Measurements from ENCODE around the gene MAMSTR.
"Not testable (repeated sequence)": the region's sequence is repeated elsewhere in the genome, so short reads cannot be mapped to it uniquely, and the experiment has no call there.

The MAMSTR gene

DNA sequence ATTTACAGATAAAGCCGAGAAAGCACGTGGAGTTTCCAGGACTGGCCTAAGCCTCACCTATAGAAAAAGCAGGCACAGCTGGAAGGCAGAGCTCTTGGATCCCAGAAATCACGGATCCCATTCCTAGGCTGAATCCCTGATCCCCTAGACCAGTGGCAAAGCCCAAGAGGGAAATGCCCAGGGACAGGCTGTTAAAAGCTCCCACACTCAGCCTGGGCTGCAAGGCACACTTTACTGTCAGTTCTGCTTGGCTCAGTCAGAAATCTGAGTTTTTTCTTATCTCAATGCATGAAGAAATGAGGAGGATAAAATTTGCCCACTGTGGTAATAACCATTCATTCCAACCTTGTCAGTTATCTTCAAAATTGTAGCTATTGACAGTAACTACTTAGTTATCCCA, 31.7 kb downstream of the MAMSTR start:
- no peak for DNase-seq (ENCODE audit: low spot score in 2 of 2)
- Mint-ChIP-seq H3K36me3 (no peaks in the 10 kb centered on the region), H3K9me3 (no peaks in the 10 kb centered on the region), H3K4me1 (no peaks in the 10 kb centered on the region), H3K4me3 (no peak overlapping the region), H3K27ac (no peak overlapping the region)
- ATAC-seq = no peak

DNA sequence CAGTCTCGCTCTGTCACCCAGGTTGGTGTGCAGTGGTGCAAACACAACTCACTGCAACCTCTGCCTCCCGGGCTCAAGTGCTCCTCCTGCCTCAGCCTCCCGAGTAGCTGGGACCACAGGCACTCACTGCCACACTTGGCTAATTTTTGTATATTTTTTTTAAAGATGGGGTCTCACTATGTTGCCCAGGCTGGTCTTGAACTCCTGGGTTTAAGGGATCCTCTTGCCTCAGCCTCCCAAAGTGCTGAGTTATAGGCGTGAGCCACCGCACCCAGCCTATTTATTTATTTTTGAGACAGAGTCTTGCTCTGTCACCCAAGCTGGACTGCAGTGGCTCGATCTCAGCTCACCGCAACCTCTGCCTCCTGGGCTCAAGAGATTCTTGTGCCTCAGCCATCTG, 32.9 kb downstream of the MAMSTR start:
- H3K27ac Mint-ChIP-seq; DNase-seq (ENCODE audit: low spot score in 2 of 2); H3K4me3 Mint-ChIP-seq; H3K36me3 Mint-ChIP-seq; H3K9me3 Mint-ChIP-seq; ATAC-seq; H3K4me1 Mint-ChIP-seq: not testable (repeated sequence)

DNA sequence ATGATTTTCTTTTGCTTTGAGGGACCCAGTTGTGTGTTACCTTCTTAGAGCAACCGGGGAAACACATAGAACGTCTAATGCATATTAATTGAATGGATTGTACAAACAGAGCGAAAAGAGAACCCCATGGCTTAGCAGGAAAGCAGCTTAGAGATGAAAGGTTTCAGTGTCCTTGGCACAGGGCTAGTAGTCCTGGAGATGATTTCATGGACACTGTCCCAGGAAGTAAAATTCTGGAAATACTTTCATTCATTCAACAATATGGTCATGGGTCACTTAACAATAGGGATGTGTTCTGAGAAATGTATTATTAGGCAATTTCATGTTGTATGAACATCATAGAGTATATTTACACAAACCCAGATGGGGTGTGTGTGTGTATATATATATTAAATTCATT, 33.4 kb downstream of the MAMSTR start:
- DNase-seq (ENCODE audit: low spot score in 2 of 2) (no peak), ATAC-seq (no peak)
- no peak overlapping the region for H3K27ac Mint-ChIP-seq

DNA sequence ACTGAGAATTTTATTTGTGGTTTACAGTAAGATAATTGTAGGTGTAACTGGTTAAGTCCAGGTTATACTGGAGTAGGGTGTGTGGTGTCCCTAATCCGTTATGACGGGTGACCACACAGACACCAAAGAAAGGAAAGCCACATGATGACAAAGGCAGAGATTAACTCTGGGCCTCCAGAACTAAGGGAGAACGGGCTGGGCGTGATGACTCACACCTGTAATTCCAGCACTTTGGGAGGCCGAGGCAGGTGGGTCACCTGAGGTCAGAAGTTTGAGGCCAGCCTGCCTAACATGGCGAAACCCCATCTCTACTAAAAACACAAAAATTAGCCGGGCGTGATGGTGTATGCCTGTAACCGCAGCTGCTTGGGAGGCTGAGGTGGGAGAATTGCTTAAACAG, 33.9 kb downstream of the MAMSTR start:
- DNase-seq (ENCODE audit: low spot score in 2 of 2) = no peak
- ATAC-seq = no peak
- no peaks in the 10 kb centered on the region for H3K9me3 Mint-ChIP-seq
- H3K4me1 Mint-ChIP-seq = no peaks in the 10 kb centered on the region
- H3K27ac Mint-ChIP-seq = no peak overlapping the region
- no peaks in the 10 kb centered on the region for H3K36me3 Mint-ChIP-seq
- H3K4me3 Mint-ChIP-seq = no peak overlapping the region

More for the DNA sequence above, 33.4 kb downstream of the MAMSTR start:
- no peaks in the 10 kb centered on the region for H3K4me1 Mint-ChIP-seq
- no peaks in the 10 kb centered on the region for H3K36me3 Mint-ChIP-seq
- no peak overlapping the region for H3K4me3 Mint-ChIP-seq
- H3K9me3 Mint-ChIP-seq = no peaks in the 10 kb centered on the region

DNA sequence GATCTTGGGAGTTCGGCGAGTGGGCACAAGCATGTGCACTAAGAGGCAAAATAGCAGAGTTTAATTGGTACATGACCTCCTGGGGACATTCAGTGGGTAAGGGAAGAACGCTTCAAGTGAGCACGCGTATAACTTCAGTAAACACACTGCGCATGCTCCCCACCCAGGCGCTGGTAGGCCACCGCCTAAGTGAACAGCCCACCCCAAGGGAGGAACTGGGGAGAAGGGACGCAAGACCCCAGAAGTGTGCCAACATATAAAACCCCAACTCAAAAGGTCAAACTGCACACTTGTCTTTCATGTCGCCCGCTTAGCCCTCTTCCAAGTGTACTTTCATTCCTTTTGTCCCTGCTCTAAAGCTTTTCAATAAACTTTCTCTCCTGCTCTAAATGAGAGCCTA, 36.2 kb downstream of the MAMSTR start:
- no peak for ATAC-seq
- no peaks in the 10 kb centered on the region for H3K9me3 Mint-ChIP-seq
- no peak for DNase-seq (ENCODE audit: low spot score in 2 of 2)
- no peak overlapping the region for H3K27ac Mint-ChIP-seq
- no peaks in the 10 kb centered on the region for H3K4me1 Mint-ChIP-seq
- no peaks in the 10 kb centered on the region for H3K36me3 Mint-ChIP-seq
- H3K4me3 Mint-ChIP-seq = no peak overlapping the region

DNA sequence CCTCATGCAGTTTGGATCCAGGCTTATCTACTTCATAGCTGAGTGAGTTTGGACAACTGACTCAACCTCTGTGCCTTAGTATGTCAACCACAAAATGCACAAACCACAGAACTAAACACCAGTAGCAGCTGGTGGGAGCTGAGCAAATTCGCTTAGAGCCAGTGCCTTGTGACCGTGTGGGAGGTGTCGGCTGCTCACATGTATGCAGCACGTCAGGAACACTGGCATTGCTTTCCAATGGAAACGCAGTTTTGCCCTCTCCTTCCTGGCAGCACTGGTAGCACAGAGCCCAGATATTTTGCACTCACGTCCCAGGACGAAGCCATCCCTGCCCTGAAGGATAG, 38.4 kb downstream of the MAMSTR start:
- Mint-ChIP-seq H3K27ac (no peak overlapping the region), H3K9me3 (no peaks in the 10 kb centered on the region), H3K4me1 (no peaks in the 10 kb centered on the region), H3K4me3 (no peak overlapping the region), H3K36me3 (no peaks in the 10 kb centered on the region)
- no peak for DNase-seq (ENCODE audit: low spot score in 2 of 2)
- peak; percentile 77 for ATAC-seq

DNA sequence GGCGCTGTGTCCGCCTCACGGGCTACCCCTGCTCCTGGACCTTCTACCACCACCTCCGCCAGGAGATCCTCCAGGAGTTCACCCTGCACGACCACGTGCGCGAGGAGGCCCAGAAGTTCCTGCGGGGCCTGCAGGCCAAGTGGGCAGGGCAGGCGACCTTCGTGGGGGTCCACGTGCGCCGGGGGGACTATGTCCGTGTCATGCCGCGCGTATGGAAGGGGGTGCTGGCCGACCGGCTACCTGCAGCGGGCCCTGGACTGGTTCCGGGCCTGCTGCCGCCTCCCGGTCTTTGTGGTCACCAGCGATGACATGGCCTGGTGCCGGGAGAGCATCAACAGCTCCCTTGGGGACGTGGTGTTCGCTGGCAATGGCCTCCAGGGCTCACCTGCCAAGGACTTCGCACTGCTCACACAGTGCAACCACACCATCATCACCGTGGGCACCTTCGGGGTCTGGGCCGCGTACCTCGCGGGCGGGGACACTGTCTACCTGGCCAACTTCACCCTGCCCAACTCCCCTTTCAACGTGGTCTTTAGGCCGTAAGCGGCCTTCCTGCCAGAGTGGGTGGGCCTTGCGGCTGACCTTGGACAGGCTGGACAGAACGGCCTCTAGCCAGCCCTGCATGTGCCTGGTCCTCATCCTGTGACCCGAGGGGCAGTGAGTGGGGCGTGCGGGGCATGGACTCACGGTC, 38.9 kb downstream of the MAMSTR start:
- no peak overlapping the region for H3K27ac Mint-ChIP-seq
- peaks cover 1% of the 10 kb centered on the region for H3K4me1 Mint-ChIP-seq
- H3K9me3 Mint-ChIP-seq = no peaks in the 10 kb centered on the region
- H3K4me3 Mint-ChIP-seq = no peak overlapping the region
- DNase-seq (ENCODE audit: low spot score in 2 of 2) = no peak
- no peaks in the 10 kb centered on the region for H3K36me3 Mint-ChIP-seq
- ATAC-seq = no peak

DNA sequence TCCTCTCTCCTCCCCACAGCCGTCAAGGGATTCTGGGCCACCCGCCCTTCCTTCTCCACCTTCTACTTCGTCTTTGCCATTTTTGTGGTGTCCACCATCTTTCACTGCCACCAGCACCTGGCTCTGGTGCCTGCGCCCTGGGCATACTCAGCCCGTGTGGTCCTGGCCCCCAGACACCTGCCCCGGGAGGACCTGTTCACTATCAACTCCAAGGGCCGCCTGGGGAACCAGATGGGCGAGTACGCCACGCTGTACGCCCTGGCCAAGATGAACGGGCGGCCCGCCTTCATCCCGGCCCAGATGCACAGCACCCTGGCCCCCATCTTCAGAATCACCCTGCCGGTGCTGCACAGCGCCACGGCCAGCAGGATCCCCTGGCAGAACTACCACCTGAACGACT, 39.5 kb downstream of the MAMSTR start:
- not testable (repeated sequence) for DNase-seq (ENCODE audit: low spot score in 2 of 2); ATAC-seq; H3K4me3 Mint-ChIP-seq; H3K36me3 Mint-ChIP-seq; H3K9me3 Mint-ChIP-seq; H3K27ac Mint-ChIP-seq; H3K4me1 Mint-ChIP-seq

DNA sequence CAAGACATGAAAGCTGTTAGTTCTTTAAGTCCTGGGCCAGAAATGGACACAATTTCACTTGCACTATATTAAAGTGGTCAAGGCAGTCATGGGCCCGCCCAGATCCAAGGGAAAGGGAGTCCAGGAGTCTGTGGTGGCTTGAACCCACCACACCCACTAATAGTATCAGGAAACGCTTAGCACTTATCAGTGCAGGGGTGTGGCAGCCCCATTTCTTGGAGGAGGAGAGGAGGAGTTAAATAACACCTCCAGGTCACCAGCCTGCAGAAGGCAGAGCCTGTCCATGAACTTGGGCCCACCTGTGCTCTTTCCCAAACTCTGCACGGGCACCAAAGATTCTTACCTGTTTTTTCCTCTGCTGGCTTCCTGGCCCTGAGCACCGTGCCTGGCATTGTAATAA, 41.3 kb downstream of the MAMSTR start:
- ATAC-seq = no peak
- DNase-seq (ENCODE audit: low spot score in 2 of 2) = no peak
- no peaks in the 10 kb centered on the region for H3K9me3 Mint-ChIP-seq
- no peaks in the 10 kb centered on the region for H3K36me3 Mint-ChIP-seq
- H3K4me3 Mint-ChIP-seq = no peak overlapping the region
- no peak overlapping the region for H3K27ac Mint-ChIP-seq
- peaks cover 9% of the 10 kb centered on the region for H3K4me1 Mint-ChIP-seq

DNA sequence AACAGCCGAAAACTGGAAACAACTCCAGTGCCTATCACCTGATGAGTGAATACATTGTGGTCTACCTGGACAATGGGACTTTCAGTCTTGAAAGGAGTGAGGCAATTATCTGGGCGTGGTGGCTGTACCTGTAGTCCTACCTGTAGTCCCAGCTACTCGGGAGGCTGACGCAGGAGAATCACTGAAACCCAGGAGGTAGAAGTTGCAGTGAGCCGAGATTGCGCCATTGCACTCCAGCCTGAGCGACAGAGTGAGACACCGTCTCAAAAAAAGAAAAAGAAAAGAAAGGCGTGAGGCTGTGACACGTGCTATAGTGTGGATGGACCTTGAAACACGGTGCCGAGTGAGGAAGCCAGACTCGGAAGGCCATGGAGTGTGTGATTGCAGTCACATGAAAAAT, 42.6 kb downstream of the MAMSTR start:
- DNase-seq (ENCODE audit: low spot score in 2 of 2) (no peak), ATAC-seq (no peak)
- peaks cover 9% of the 10 kb centered on the region for H3K4me1 Mint-ChIP-seq
- H3K4me3 Mint-ChIP-seq = no peak overlapping the region
- H3K9me3 Mint-ChIP-seq = no peaks in the 10 kb centered on the region
- no peak overlapping the region for H3K27ac Mint-ChIP-seq
- H3K36me3 Mint-ChIP-seq = no peaks in the 10 kb centered on the region

DNA sequence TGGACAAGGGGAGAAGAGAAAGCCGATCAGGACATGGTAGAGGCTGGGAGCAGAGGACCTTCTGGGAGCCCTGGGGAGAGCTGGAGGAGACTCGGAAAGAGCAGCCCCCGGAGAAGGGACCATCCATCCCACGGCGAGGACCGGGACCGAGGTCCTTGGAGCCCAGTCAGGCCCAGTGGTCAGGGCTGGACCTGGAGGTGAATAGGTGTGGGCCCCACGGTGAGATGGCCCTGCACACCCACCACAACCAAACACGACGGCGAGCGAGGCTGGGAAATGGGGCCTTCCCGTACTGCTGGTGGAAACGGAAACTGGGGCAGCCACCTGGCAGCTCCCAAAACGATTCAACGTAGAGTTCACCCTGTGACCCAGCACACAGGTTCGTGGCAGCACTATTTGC, 43.0 kb downstream of the MAMSTR start:
- ATAC-seq (no peak), DNase-seq (ENCODE audit: low spot score in 2 of 2) (no peak)
- Mint-ChIP-seq H3K36me3 (no peaks in the 10 kb centered on the region), H3K4me3 (no peak overlapping the region), H3K27ac (no peak overlapping the region), H3K9me3 (no peaks in the 10 kb centered on the region), H3K4me1 (peaks cover 9% of the 10 kb centered on the region)

DNA sequence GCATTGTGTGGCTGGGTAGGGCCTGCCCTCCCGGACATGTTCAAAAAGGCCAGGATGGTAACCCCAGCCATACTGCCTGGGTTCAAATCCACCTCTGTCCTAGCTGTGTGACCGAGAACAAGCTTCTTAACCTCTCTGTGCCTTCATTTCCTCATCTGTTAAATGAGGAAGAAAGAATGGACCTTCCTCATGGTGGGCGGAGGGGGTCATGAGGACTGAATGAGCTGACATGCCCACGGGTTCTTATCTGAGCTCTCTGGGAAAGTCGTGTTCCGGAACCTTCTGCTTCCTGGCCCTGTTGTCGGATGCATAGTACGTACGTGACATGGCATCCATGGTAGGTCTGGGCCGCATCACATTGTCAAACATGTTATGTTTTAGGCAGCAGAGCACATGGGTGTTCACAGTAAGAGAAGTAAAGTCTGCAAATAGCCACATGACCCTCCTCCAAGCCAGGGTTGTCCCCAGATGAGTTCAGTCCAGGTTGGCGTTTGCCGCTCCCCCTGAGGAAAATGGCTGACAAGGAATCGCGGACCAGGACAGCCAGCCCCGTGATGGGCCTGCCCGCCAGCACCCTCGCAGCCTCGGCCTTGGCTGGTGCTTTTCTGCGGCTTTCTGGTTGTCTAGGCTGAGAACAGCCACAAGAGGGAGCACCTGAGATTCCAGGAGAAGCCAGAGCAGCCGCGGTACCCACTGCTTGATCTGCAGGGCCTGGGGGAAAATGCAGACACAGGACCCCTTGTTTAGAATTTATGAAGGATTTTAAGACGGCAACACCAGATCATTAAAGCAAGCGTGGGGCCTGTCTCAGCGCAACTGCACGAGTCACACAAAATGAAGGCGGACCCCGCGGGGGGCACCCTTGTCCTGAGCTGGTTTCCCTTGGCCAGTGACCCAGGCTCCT, 44.4 kb downstream of the MAMSTR start:
- DNase-seq (ENCODE audit: low spot score in 2 of 2) (peak; percentile 67 to 82), ATAC-seq (peak; percentile 84)
- no peak overlapping the region for H3K4me3 Mint-ChIP-seq
- H3K36me3 Mint-ChIP-seq = peaks cover 1% of the 10 kb centered on the region
- H3K27ac Mint-ChIP-seq = peak overlapping the region; percentile 34
- peaks cover 9% of the 10 kb centered on the region for H3K4me1 Mint-ChIP-seq
- no peaks in the 10 kb centered on the region for H3K9me3 Mint-ChIP-seq

DNA sequence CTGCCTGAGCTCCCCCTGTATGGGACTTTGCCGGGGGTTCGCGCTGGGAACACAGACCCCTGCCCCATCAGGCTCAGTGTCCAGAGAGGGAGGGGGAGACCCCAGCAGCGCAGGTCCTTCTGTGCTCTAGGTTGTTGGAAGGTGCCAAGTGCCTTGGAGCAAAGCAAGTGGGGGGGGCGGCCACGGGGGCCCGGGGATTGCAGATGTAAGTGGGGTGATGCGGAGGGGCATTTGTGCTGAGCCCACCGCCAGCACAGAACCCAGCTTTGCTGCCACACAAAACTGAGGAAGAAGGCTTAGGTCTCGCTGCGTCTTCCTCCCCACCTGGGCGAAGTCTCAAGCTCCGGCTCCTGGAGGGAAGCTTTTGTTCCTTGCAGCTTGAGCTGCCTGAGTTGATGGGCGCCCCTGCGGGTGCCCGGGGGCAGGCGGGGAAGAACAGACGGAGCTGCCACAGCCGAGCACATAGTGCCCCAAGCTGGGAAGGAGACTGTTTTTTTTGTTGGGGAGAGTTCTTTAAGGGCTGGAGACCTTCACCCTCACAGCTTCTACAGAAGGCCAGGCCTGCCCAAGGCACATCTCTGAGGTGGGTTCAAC, 45.2 kb downstream of the MAMSTR start:
- DNase-seq (ENCODE audit: low spot score in 2 of 2) = no peak
- no peak overlapping the region for H3K27ac Mint-ChIP-seq
- ATAC-seq = no peak
- no peaks in the 10 kb centered on the region for H3K9me3 Mint-ChIP-seq
- no peak overlapping the region for H3K4me3 Mint-ChIP-seq
- peaks cover 16% of the 10 kb centered on the region for H3K4me1 Mint-ChIP-seq
- peaks cover 10% of the 10 kb centered on the region for H3K36me3 Mint-ChIP-seq

DNA sequence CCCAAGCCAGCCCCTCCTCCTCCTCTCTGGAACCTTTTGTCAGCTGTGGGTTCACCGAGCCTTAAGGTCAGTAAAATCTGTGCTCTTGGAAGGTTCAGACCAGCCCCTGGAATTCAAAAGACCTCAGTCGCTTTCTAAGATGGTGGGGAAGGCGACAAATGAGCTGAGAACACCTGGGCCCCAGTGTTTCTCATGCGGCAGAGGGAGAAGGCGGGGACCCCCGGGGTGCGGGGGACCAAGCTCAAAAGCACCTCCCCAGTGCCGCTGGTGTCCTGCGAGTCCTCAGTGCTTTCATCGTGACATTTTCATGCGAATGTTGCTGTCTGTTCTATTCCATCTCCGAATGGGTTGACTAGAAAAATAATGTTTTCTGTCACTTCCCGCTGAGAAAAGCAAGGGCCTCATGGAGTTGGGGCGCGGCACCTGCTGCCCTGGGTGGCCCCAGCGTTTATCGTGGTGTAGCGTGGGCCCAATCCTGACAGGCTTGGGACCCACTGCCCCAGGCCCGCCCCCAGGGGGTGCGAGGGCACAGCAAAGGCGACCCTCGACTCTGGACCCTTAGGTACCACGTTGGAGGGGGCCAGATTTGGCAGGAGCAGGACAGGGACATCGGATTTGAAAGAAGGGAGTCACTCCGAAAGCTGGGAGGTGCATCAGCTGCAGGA, 46.0 kb downstream of the MAMSTR start:
- no peak for ATAC-seq
- Mint-ChIP-seq H3K27ac (no peak overlapping the region), H3K9me3 (no peaks in the 10 kb centered on the region), H3K36me3 (peaks cover 17% of the 10 kb centered on the region), H3K4me1 (peaks cover 16% of the 10 kb centered on the region), H3K4me3 (no peak overlapping the region)
- no peak for DNase-seq (ENCODE audit: low spot score in 2 of 2)

DNA sequence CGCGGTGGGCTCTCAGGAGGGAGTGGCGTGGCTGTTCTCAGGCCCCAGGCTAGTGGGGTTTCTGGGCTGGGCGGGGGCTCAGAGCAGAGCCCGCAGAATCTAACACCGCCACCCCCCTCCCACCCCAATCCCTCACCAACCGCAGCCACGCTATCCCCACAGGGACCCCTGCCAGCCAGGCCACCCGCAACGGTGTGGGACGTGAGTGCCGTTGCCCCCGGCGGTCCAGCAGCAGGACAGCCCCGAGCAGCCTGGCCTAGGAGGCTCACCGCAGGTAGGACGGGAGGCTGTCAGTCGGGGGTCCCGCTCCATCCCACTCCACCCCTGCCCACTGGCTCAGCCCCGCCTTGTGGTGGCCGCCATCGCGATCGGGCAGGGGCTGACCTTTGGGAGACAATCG, 46.5 kb downstream of the MAMSTR start, which contains the start of gene NTN5:
Gene NTN5 (minus strand): TSS at position 24 of the 400 bp plus-strand sequence. CDS start 2,031 bp downstream, outside the sequence.
- H3K36me3 Mint-ChIP-seq = peaks cover 18% of the 10 kb centered on the region
- ATAC-seq (no peak), DNase-seq (ENCODE audit: low spot score in 2 of 2) (no peak)
- H3K4me3 Mint-ChIP-seq = no peak within 1 kb of the TSS
- no peak within 1 kb of the TSS for H3K27ac Mint-ChIP-seq
- peaks cover 16% of the 10 kb centered on the region for H3K4me1 Mint-ChIP-seq
- H3K9me3 Mint-ChIP-seq = no peaks in the 10 kb centered on the region

Data from stimulated activated effector memory CD8-positive, alpha-beta T cell treated with anti-CD3 and anti-CD28 coated beads, Interleukin-12 subunit alpha, Interleukin-12 subunit beta, amount 100 ng/mL, for 72 hours (primary cell).